IMR-90 (cell line): ENCODE data around the gene APEX1.

Experiments
- CHD1 ChIP-seq: IDR thresholded peaks from 2 replicates; pipeline ENCODE4 v1.6.1; 2012; ENCODE audit warnings: low read depth, low read length, improper control_type of control experiment
- FOS ChIP-seq: fragments of 150-350 bp; IDR thresholded peaks from 2 replicates; pipeline ENCODE4 v1.6.1; 2016; ENCODE audit warnings: low read depth, low read length
- MAFK ChIP-seq: IDR thresholded peaks from 2 replicates; pipeline ENCODE4 v1.6.1; 2012; ENCODE audit warnings: low read depth, low read length, improper control_type of control experiment
- MXI1 ChIP-seq: IDR thresholded peaks from 2 replicates; pipeline ENCODE4 v1.6.1; 2012; ENCODE audit warnings: low read depth, mild to moderate bottlenecking, low read length, moderate library complexity, borderline replicate concordance
- POLR2A ChIP-seq: IDR thresholded peaks from 2 replicates; pipeline ENCODE4 v1.6.1; 2012; ENCODE audit warnings: mild to moderate bottlenecking, low read depth, low read length
- RAD21 ChIP-seq: IDR thresholded peaks from 2 replicates; pipeline ENCODE4 v1.6.1; 2012; ENCODE audit warnings: low read length, improper control_type of control experiment
- RFX5 ChIP-seq: IDR thresholded peaks from 2 replicates; pipeline ENCODE4 v1.8.0; 2012; ENCODE audit warnings: low read depth, mild to moderate bottlenecking, low read length, moderate library complexity
- SMC3 ChIP-seq: fragments of 150-350 bp; IDR thresholded peaks from 2 replicates; pipeline ENCODE4 v1.6.1; 2016; ENCODE audit warnings: low read depth, mild to moderate bottlenecking, antibody characterized with exemption, low read length, moderate library complexity
- TF ChIP-seq, protein P1 (sequence below): conservative IDR thresholded peaks from 2 replicates; pipeline ENCODE4 v1.5.1; 2012; ENCODE audit warnings: mild to moderate bottlenecking, low read depth, low read length, improper control_type of control experiment
- TF ChIP-seq, protein P2 (sequence below): fragments of 150-350 bp; IDR thresholded peaks from 2 replicates; pipeline ENCODE4 v1.6.1; 2016; ENCODE audit warnings: low read depth, mild to moderate bottlenecking, low read length, moderate library complexity, borderline replicate concordance

DNA sequence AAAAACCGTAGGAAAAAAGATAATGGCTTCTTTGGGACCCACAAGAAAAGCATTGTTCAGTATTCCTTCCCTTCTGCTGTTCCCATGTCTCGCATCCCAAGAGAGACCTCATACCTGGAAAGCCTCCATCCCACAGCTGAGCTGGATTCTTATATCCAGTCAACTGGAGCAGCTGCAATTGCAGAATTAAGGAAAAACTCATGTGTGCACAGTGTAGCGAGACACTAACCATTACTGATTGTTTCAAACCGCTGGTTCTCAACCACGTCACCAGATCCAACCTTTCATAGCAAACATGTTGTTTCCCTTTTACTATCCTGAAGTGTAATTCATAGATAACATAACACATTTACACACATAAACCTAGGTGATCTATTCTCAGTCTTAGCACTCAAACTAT is 44.9 kb downstream of the APEX1 start:
- TF ChIP-seq, protein P1, sequence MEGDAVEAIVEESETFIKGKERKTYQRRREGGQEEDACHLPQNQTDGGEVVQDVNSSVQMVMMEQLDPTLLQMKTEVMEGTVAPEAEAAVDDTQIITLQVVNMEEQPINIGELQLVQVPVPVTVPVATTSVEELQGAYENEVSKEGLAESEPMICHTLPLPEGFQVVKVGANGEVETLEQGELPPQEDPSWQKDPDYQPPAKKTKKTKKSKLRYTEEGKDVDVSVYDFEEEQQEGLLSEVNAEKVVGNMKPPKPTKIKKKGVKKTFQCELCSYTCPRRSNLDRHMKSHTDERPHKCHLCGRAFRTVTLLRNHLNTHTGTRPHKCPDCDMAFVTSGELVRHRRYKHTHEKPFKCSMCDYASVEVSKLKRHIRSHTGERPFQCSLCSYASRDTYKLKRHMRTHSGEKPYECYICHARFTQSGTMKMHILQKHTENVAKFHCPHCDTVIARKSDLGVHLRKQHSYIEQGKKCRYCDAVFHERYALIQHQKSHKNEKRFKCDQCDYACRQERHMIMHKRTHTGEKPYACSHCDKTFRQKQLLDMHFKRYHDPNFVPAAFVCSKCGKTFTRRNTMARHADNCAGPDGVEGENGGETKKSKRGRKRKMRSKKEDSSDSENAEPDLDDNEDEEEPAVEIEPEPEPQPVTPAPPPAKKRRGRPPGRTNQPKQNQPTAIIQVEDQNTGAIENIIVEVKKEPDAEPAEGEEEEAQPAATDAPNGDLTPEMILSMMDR, result no peak
- TF ChIP-seq RFX5 (no peak), SMC3 (no peak), POLR2A (no peak), MXI1 (no peak), RAD21 (no peak), FOS (no peak), CHD1 (no peak), MAFK (no peak)
- TF ChIP-seq, protein P2, sequence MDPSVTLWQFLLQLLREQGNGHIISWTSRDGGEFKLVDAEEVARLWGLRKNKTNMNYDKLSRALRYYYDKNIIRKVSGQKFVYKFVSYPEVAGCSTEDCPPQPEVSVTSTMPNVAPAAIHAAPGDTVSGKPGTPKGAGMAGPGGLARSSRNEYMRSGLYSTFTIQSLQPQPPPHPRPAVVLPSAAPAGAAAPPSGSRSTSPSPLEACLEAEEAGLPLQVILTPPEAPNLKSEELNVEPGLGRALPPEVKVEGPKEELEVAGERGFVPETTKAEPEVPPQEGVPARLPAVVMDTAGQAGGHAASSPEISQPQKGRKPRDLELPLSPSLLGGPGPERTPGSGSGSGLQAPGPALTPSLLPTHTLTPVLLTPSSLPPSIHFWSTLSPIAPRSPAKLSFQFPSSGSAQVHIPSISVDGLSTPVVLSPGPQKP, result no peak
